ENCODE data around the gene TNPO3.

Gene TNPO3

DNA sequence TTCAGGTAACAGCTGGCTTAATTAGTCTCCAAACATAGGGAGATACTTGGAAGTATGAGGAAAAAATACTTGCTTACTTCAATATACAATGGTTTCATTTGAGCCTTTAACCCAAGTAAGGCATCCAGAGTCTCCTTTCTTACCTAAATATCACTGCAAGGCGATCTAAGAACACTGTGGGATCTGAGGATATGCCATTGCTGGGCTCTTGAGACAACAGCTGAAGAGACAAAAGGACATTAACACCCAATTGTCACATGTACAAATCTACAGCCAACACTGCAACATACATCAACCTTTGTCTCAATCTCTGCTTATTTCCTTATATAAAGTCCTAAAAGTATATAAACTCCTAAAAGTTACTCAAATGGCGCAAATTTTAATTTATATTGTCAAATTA is 72.8 kb downstream of the TNPO3 start:
- Mint-ChIP-seq H3K27ac (no peak overlapping the region), H3K4me1 (no peaks in the 10 kb centered on the region), H3K4me3 (no peak overlapping the region), H3K27me3 (no peaks in the 10 kb centered on the region), H3K36me3 (ENCODE audit: low read depth) (peaks cover 57% of the 10 kb centered on the region), H3K9me3 (no peaks in the 10 kb centered on the region)
- DNase-seq (no peak), ATAC-seq (no peak)

DNA sequence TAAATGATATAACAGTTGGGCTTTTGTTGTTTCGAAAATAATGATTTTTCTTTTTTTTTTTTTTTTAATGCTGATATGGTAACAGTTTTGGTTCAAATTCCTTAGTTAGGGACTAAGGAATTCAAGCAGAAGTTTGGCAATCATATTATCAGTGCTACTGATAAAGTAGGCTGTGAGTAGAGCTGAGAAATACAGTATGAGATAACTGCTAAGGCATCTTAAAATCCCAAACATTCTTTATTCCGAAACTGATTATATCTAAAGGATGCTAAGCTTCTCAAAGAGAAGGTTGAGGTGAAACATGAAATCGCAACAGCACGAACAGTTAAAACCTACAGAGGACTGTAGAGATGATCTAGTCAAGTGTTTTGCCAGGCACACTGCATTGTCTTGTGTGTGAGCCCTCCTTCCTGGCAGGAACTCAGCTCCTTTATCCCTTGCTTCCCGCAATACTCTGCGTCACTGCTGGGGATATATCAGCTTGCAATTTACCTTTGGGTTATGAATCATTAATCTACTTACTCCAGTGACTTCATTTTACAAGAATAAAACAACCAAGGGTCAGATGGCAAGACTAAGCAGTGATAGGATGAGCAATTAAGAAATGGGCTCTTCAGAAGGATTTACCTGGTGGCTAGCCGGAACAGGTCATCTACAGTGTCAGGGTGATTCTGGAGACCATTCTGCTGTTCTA is 80.5 kb downstream of the TNPO3 start:
- no peak for DNase-seq
- no peak for ATAC-seq
- Mint-ChIP-seq H3K27me3 (no peaks in the 10 kb centered on the region), H3K4me3 (no peak overlapping the region), H3K9me3 (no peaks in the 10 kb centered on the region), H3K27ac (no peak overlapping the region), H3K36me3 (ENCODE audit: low read depth) (peaks cover 69% of the 10 kb centered on the region), H3K4me1 (no peaks in the 10 kb centered on the region)

DNA sequence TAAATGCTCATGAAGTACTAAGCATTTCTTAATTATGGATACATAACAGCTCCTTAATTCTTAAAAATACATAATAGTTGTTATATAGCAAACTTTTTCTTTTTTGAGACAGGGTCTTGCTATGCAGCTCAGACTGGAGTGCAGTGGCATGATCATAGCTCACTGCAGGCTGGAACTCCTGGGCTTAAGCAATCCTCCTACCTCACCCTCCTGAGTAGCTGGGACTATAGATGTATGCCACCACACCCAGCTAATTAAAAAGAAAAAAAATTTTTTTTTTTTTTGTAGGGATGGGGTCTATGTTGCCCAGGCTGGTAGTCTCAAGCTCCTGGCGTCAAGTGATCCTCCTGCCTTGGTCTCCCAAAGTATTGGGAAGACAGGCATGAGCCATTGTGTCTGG is 86.3 kb downstream of the TNPO3 start:
- DNase-seq: no peak
- Mint-ChIP-seq H3K4me3 (no peak overlapping the region), H3K27ac (no peak overlapping the region), H3K27me3 (no peaks in the 10 kb centered on the region), H3K36me3 (ENCODE audit: low read depth) (peaks cover 48% of the 10 kb centered on the region), H3K4me1 (peaks cover 4% of the 10 kb centered on the region), H3K9me3 (no peaks in the 10 kb centered on the region)
- ATAC-seq: no peak

DNA sequence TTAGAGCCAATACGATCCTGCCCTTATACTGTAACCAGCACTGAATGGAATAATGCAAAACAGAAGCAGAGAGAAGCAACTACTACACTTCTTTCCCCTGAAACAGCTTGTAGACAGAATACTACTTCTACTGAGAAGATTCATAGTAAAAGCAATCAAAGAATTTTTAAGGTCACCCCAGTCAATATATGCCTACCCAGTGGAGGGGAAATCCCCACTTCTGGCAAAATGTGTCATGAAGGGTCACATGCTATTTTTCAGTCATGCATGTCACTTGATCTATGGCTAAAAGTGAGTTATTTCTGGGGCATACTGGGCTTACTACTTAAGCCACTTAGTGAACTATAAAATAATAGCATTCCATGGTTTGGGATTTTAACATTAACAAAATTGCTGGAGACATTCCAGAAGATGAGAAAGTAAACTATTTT is 91.6 kb downstream of the TNPO3 start:
- Mint-ChIP-seq H3K36me3 (ENCODE audit: low read depth) (peaks cover 52% of the 10 kb centered on the region), H3K27ac (peak overlapping the region; percentile 79), H3K9me3 (no peaks in the 10 kb centered on the region), H3K27me3 (no peaks in the 10 kb centered on the region), H3K4me3 (peak overlapping the region; percentile 35), H3K4me1 (peaks cover 39% of the 10 kb centered on the region)
- DNase-seq (peak; percentile 38), ATAC-seq (peak; percentile 96)

DNA sequence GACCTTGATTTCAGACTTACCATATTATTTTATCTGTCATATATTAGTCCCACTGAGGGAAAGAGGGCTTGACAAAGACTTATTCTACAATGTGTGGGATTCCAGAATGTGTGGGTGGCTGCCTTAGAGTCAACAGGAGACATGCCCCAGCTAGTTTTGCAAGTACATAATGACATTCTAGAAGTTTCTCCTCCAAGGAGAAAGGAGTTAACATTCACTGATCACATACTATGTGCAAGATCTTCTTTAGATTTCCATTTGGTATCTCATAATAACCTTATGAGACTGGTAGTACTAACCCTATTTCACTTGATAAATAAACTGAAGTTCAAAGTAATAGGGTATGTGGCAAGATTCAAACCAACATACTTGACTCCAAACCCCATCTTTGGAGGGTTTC is 92.0 kb downstream of the TNPO3 start:
- no peak for DNase-seq
- Mint-ChIP-seq H3K9me3 (no peaks in the 10 kb centered on the region), H3K36me3 (ENCODE audit: low read depth) (peaks cover 53% of the 10 kb centered on the region), H3K27ac (peak overlapping the region; percentile 79), H3K4me1 (peaks cover 39% of the 10 kb centered on the region), H3K27me3 (no peaks in the 10 kb centered on the region), H3K4me3 (peak overlapping the region; percentile 35)
- ATAC-seq: no peak

DNA sequence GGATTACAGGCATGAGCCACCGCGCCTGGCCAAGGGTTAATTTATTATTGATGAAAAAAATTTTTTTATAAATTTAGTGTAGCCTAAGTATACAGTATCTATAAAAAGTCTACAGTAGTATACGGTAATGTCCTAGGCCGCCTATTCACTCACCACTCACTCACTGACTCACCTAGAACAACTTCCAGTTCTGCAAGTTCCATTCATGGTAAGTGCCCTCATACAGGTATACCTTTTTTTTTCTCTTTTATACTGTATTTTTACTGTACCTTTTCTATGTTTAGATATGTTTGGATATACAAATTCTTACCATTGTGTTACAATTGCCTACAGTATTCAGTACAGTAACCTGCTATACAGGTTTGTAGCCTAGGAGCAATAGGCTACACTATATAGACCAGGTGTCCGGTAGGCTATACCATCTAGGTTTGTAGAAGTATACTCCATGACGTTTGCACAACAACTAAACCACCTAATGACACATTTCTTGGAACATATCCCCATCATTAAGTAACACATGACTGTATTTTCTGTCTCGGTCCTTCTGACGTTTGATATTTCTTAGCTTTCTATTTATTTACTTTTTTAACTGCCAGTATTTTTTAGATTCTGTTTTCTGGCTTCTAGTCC is 93.8 kb downstream of the TNPO3 start:
- H3K4me3 Mint-ChIP-seq: no peak overlapping the region
- H3K9me3 Mint-ChIP-seq: no peaks in the 10 kb centered on the region
- DNase-seq: no peak
- peaks cover 39% of the 10 kb centered on the region for H3K4me1 Mint-ChIP-seq
- peaks cover 59% of the 10 kb centered on the region for H3K36me3 Mint-ChIP-seq (ENCODE audit: low read depth)
- H3K27ac Mint-ChIP-seq: peak overlapping the region; percentile 63
- no peaks in the 10 kb centered on the region for H3K27me3 Mint-ChIP-seq
- ATAC-seq: no peak

DNA sequence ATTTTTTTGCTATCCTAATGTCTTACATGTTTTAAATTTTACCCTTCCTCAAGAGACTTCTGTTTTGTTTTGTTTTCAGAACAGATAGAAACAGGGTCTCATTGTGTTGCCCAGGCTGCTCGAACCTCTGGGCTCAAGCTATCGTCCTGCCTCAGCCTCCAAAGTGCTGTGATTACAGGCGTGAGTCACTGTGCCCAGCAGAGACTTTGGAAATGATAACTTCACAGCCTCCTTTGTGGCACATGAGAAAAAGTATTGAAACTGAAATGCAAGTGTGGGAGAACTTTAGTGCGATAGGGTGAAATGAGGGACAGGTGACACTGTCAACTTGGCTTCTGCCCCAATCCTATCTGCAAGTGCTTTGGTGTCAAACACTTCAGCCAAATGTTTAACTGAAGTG is 95.6 kb downstream of the TNPO3 start:
- no peak overlapping the region for H3K4me3 Mint-ChIP-seq
- no peaks in the 10 kb centered on the region for H3K9me3 Mint-ChIP-seq

DNA sequence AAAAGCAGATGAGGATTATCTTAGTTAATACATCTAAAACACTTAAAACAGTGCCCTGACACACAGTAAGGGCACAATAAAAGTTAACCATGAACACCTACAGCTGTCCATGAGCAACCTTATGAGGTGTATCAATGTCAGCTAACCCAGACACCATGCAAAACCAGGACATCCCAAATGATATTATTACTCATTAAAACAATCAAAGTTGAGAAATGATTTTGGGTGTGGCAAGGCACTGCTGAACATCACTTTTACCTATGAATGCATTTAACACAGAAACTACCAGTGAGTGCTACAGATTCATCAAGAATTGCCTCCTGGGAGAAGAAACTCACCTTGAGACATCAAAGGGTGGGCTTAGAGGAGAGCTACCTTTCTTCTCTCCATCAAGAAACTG is 98.9 kb downstream of the TNPO3 start:
- Mint-ChIP-seq H3K27ac (no peak overlapping the region), H3K4me1 (peaks cover 17% of the 10 kb centered on the region), H3K36me3 (ENCODE audit: low read depth) (peaks cover 62% of the 10 kb centered on the region), H3K9me3 (no peaks in the 10 kb centered on the region), H3K27me3 (no peaks in the 10 kb centered on the region), H3K4me3 (no peak overlapping the region)
- ATAC-seq (no peak), DNase-seq (no peak)

More for the DNA sequence above, 95.6 kb downstream of the TNPO3 start:
- DNase-seq (no peak), ATAC-seq (no peak)
- Mint-ChIP-seq H3K36me3 (ENCODE audit: low read depth) (peaks cover 59% of the 10 kb centered on the region), H3K4me1 (peaks cover 42% of the 10 kb centered on the region), H3K27me3 (no peaks in the 10 kb centered on the region), H3K27ac (no peak overlapping the region)

DNA sequence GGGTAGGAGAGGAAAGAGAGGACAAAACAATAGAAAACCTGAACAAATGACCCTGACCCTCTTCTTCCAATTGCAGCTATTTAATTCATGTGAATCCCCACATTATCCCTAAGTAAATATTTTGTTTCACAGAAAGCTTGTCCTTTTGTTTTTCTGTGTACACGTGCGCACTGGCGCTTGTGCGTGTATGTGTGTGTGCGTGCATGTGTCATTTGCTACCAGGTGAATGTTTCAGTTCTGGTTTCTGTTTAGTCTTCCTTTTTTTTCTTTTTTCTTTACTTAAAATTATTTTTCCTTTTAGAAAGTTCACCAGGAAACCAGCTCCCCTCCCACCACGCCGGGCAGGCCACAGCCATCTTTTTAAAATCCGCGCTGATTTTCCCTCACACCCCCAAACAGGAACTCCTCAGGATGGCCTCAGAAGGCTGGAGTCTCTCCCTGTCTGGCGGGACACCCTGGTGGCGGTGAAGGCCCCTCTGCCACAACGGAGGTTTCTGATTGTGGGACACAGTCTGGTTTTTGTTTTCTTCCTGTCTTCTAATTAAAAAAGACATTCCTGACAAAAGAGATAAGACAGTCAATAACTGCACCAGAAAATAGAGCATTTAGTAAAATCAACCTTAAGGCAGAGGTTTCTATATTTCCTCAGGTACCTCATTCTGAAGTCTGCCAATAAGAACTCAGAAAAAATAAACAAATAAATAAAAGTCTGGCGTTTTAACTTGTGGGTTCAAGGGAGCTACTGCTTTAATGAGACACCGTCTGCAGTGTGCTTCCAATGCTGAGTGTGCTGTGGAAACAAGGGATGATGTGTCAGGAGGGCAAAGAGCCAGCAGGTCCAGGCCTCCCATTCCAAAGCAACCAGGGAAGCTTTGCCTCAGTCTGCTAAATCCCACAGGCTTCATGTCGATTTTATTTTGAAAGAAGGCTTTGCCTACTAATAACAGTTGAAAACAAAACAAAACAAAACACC is 99.8 kb downstream of the TNPO3 start:
- DNase-seq: no peak
- no peak overlapping the region for H3K4me3 Mint-ChIP-seq
- peaks cover 62% of the 10 kb centered on the region for H3K36me3 Mint-ChIP-seq (ENCODE audit: low read depth)
- no peaks in the 10 kb centered on the region for H3K9me3 Mint-ChIP-seq
- no peaks in the 10 kb centered on the region for H3K27me3 Mint-ChIP-seq
- no peak for ATAC-seq
- peaks cover 16% of the 10 kb centered on the region for H3K4me1 Mint-ChIP-seq
- H3K27ac Mint-ChIP-seq: peak overlapping the region; percentile 20

DNA sequence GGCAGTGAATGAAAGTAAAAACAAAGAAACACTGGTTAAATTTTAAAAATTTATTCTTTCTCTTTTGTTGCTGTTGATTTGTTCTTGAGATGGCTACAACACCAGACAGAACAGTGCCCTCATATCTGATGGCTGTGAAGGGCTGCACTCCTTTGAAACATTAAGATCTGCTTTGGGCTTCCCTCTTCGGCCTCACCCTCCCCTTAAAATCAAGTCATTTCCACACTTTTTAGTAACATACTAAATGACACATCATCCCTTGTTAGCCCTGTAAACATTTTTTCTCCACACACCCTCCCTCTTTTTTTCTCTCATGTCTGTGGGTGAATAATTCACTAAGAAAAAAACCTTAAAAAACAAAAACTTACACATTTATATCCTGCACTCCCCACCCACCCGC is 100.8 kb downstream of the TNPO3 start:
- H3K9me3 Mint-ChIP-seq: no peaks in the 10 kb centered on the region
- H3K4me1 Mint-ChIP-seq: peaks cover 7% of the 10 kb centered on the region
- no peak for ATAC-seq
- H3K36me3 Mint-ChIP-seq (ENCODE audit: low read depth): peaks cover 53% of the 10 kb centered on the region
- no peak overlapping the region for H3K27ac Mint-ChIP-seq
- H3K27me3 Mint-ChIP-seq: no peaks in the 10 kb centered on the region
- no peak for DNase-seq
- H3K4me3 Mint-ChIP-seq: no peak overlapping the region

DNA sequence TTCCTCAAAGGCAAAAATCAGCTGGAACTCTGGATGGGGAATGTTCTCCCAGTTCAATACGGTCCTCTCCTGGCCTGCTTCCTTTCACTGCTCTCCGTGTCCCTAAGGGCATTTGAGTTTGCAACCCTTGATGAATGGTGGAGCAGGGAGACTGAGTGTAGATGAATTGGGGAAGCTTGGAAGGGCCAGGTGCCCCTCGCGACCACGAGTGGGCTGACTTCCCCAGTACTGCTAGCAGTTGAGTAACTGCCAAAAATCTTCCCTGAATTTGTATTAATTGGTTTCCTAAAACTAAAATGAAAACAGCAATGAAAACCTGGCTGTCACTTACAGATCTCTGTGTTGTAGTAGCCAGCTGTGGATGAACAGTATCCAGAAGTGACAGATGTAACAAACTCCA is 103.6 kb downstream of the TNPO3 start:
- DNase-seq (no peak), ATAC-seq (no peak)
- Mint-ChIP-seq H3K27ac (peak overlapping the region; percentile 13), H3K36me3 (ENCODE audit: low read depth) (peaks cover 31% of the 10 kb centered on the region), H3K4me3 (no peak overlapping the region), H3K27me3 (no peaks in the 10 kb centered on the region), H3K9me3 (no peaks in the 10 kb centered on the region), H3K4me1 (peaks cover 5% of the 10 kb centered on the region)

DNA sequence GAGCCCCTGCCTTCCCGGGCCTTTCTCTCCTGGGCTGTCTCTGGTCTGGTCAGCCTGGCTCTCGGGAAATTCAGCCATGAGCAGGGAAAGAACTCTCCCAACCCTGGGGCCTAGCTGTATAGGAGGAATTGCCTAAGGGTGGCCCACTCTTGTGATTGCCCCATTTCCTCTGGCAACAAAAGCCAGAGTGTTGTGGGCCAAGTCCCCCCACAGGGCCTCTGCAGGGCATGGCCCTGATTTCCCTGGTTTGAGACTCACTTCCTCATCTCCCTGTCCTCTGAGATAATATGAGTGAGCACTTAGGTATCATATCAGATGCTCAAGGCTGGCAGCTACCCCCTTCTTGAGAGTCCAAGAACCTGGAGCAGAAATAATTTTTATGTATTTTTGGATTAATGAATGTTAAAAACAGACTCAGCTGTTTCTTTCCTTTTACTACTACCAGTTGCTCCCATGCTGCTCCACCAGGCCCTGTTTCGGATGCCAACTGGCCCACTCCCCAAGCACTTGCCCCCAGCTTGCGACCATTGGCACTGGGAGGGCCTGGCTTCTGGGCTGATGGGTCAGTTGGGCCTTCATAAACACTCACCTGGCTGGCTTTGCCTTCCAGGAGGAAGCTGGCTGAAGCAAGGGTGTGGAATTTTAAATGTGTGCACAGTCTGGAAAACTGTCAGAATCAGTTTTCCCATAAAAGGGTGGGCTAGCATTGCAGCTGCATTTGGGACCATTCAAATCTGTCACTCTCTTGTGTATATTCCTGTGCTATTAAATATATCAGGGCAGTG is 105.7 kb downstream of the TNPO3 start:
- ATAC-seq (no peak), DNase-seq (no peak)
- Mint-ChIP-seq H3K36me3 (ENCODE audit: low read depth) (peaks cover 19% of the 10 kb centered on the region), H3K4me3 (no peak overlapping the region), H3K4me1 (peaks cover under 1% of the 10 kb centered on the region), H3K27me3 (no peaks in the 10 kb centered on the region), H3K27ac (no peak overlapping the region), H3K9me3 (no peaks in the 10 kb centered on the region)

DNA sequence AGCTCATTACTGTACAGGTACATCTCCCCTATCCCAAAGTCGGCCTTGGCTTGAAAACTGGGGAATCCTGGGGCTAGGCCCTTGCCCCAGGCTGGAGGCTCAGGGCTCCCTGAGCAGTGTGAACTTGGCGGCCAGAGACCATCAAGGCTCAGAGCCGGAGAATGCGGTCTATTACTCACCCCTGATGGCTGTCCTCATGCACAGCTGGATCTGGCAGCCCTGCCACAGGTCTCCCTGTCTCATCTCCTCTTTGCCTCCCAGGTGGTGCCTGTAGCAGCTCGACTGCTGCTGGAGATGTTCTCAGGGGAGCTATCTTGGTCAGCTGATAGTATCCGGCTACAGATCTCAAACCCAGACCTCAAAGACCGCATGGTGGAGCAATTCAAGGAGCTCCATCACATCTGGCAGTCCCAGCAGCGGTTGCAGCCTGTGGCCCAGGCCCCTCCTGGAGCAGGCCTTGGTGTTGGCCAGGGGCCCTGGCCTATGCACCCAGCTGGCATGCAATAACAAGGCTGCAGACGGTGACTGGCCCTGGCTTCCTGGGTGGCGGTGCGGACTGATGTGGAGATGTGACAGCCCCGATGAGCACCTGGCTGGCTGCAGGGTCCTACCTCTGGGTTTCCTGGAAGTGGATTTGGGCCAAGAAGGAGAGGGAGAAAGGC is 106.5 kb downstream of the TNPO3 start:
- peak; percentile 7 for ATAC-seq
- H3K4me3 Mint-ChIP-seq: no peak overlapping the region

DNA sequence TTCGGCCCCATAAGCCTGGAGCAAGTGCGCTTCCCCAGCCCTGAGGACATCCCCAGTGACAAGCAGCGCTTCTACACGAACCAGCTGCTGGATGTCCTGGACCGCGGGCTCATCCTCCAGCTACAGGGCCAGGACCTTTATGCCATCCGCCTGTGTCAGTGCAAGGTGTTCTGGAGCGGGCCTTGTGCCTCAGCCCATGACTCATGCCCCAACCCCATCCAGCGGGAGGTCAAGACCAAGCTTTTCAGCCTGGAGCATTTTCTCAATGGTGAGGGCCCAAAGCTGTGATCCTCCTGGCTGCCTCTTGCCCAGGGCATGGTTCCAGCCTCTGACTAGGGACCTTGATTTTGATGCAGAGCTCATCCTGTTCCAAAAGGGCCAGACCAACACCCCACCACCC is 107.1 kb downstream of the TNPO3 start:
- peak overlapping the region; percentile 50 for H3K27ac Mint-ChIP-seq

More for the DNA sequence above, 106.5 kb downstream of the TNPO3 start:
- Mint-ChIP-seq H3K36me3 (ENCODE audit: low read depth) (peaks cover 17% of the 10 kb centered on the region), H3K27ac (peak overlapping the region; percentile 50), H3K27me3 (no peaks in the 10 kb centered on the region), H3K4me1 (no peaks in the 10 kb centered on the region), H3K9me3 (no peaks in the 10 kb centered on the region)
- no peak for DNase-seq

More for the DNA sequence above, 107.1 kb downstream of the TNPO3 start:
- H3K9me3 Mint-ChIP-seq: no peaks in the 10 kb centered on the region
- no peak overlapping the region for H3K4me3 Mint-ChIP-seq
- DNase-seq (no peak), ATAC-seq (no peak)
- no peaks in the 10 kb centered on the region for H3K4me1 Mint-ChIP-seq
- no peaks in the 10 kb centered on the region for H3K27me3 Mint-ChIP-seq
- H3K36me3 Mint-ChIP-seq (ENCODE audit: low read depth): peaks cover 14% of the 10 kb centered on the region

Data from activated naive CD8-positive, alpha-beta T cell treated with anti-CD3 and anti-CD28 coated beads, Interleukin-2, amount 50 U/mL, for 24 hours (primary cell).